K562 (cell line): ENCODE results near the gene STK32C. TPM values are rescaled to one million over a fixed set of nuclear protein-coding genes. Genes with fewer than 3 reads are reported as not detected.

Experiments used
- CHD7 ChIP-seq: fragments of 200-600 bp; sonication (generic); IDR thresholded peaks from one replicate; pipeline ENCODE4 v1.6.1; 2012; ENCODE audit warnings: mild to moderate bottlenecking, low read depth, low read length, inconsistent platforms
- HDAC1 ChIP-seq, 2 experiments: fragments of 450-650 bp; IDR thresholded peaks; 2 replicates each; pipeline ENCODE4 v1.6.1; 2016 to 2017; ENCODE audit warnings: inconsistent platforms in 1 of 2, mild to moderate bottlenecking in 1 of 2, moderate library complexity in 1 of 2
- MXD1 ChIP-seq: fragments of 250-450 bp; sonication (Bioruptor Pico); IDR thresholded peaks from 2 replicates; pipeline ENCODE4 v1.8.0; 2021; ENCODE audit warnings: borderline replicate concordance, mild to moderate bottlenecking, moderate library complexity; ENCODE audit not compliant: poor library complexity, severe bottlenecking
- polyA plus RNA-seq, 8 experiments: library from polyadenylated mRNA; depleted of rRNA in 4 of 8; stranded (reverse) in 5 of 8; unstranded in 3 of 8; fragments of >200 nt; fragmentation: Nextera tagmentation in 2 of 8; fragmentation: Illumina TruSeq in 1 of 8; extraction: Ambion mirVana in 2 of 8; extraction: Trizol in 1 of 8; gene quantifications; 2 replicates each; pipeline versions ENCODE4 v1.2.1 to v1.2.3, GENCODE V29; 2011 to 2014; ENCODE audit warnings: inconsistent platforms in 1 of 8, missing spikeins in 1 of 8
- total RNA-seq, 7 experiments: library from RNA; depleted of rRNA in 6 of 7; stranded (reverse); fragments of >200 nt in 6 of 7; fragmentation: Illumina TruSeq in 2 of 7; extraction: Trizol in 2 of 7; gene quantifications; 2 replicates each; pipeline versions ENCODE4 v1.2.1 to v1.2.3, GENCODE V29; 2011 to 2021; ENCODE audit warnings: low replicate concordance in 1 of 7

The STK32C gene
- total and polyA plus RNA-seq, 9 of the 15 experiments (the other 6 are each of a cell fraction or from before 2014, with no cell fraction given): 1.5 to 20.9 (median 6.5) TPM

GRCh38 chr10:132264966-132265889 is 42.5 kb downstream of the STK32C start (continued):
- TF ChIP-seq CHD7 (no peak), MXD1 (CRISPR knock-in tag) (no peak), HDAC1 (IDR thresholded peaks at IDR 0.05) (no peak)
- TF ChIP-seq, all 486 proteins: peak for 0
